B cell (primary cell): ENCODE measurements around the gene NOS1. TPM values are rescaled to one million over a fixed set of nuclear protein-coding genes. Genes with fewer than 3 reads are reported as not detected.

ENCODE experiments used
- ATAC-seq: fragments of 200-7000 bp; cut with Tn5 transposase; one replicate; pipeline ENCODE4 v1.10.0; 2021; ENCODE audit warnings: low read depth, mild to moderate bottlenecking, moderate number of reproducible peaks, moderate library complexity
- CTCF ChIA-PET: fragments of 350-600 bp; sonication (Branson Sonifier 250); formaldehyde crosslinking; loops from one replicate; lab custom pipeline; 2021; ENCODE audit warnings: antibody characterized with exemption, inconsistent platforms; lab: Charles Lee
- POLR2A ChIA-PET: fragments of 350-600 bp; sonication (Branson Sonifier 250); formaldehyde crosslinking; loops from one replicate; lab custom pipeline; 2021; ENCODE audit warnings: antibody characterized with exemption; lab: Charles Lee
- DNase-seq: peaks from one replicate; pipeline ENCODE4 v3.0.0; 2013
- H2AFZ ChIP-seq: 2 replicates; pipeline ENCODE4 v1.6.1; 2012; ENCODE audit warnings: mild to moderate bottlenecking, low read depth, low read length; ENCODE audit not compliant: insufficient read depth, poor library complexity, severe bottlenecking
- H3K27ac ChIP-seq, 2 donors: 1 replicate in 1 of 2; 2 replicates in 1 of 2; pipeline ENCODE4 v1.5.1; 2012 to 2013; ENCODE audit warnings: low read length in 2 of 2, mild to moderate bottlenecking in 2 of 2, moderate library complexity in 1 of 2
- H3K27me3 ChIP-seq, 4 experiments: fragments of 200-600 bp in 1 of 4; sonication (generic) in 1 of 4; replicated peaks in 1 of 4; 1 replicate in 2 of 4; 2 replicates in 2 of 4; pipeline versions ENCODE4 v1.6.1 to v1.7.0; 2013 to 2016; ENCODE audit warnings: low read length in 3 of 4, mild to moderate bottlenecking in 2 of 4, mixed read lengths in 1 of 4, moderate library complexity in 1 of 4; ENCODE audit not compliant: insufficient read depth in 4 of 4, control insufficient read depth in 3 of 4; ENCODE audit errors: control extremely low read depth in 1 of 4
- H3K36me3 ChIP-seq, 2 experiments: replicated peaks in 1 of 2; 1 replicate in 1 of 2; 2 replicates in 1 of 2; pipeline versions ENCODE4 v1.6.1 to v1.7.1; 2013; ENCODE audit warnings: low read length in 1 of 2; ENCODE audit not compliant: insufficient read depth in 2 of 2, control insufficient read depth in 1 of 2; ENCODE audit errors: control extremely low read depth in 1 of 2, extremely low read depth in 1 of 2
- H3K4me1 ChIP-seq, 2 donors: fragments of 200-600 bp in 1 of 2; sonication (generic) in 1 of 2; 1 replicate in 1 of 2; 2 replicates in 1 of 2; pipeline versions ENCODE4 v1.5.1 to v1.6.1; 2013 to 2017; ENCODE audit warnings: low read length in 2 of 2; ENCODE audit not compliant: control insufficient read depth in 2 of 2, insufficient read depth in 2 of 2
- H3K4me2 ChIP-seq: replicated peaks from 2 replicates; pipeline ENCODE3; 2012; ENCODE audit warnings: mild to moderate bottlenecking, low read depth, low read length; ENCODE audit not compliant: poor library complexity, severe bottlenecking
- H3K4me3 ChIP-seq, 5 experiments: fragments of 200-600 bp in 1 of 5; sonication (generic) in 1 of 5; 1 replicate in 3 of 5; 2 replicates in 2 of 5; pipeline versions ENCODE4 v1.5.1 to v1.7.0; 2011 to 2016; ENCODE audit warnings: low read length in 4 of 5, mild to moderate bottlenecking in 4 of 5, low read depth in 2 of 5, control low read depth in 1 of 5, moderate library complexity in 1 of 5; ENCODE audit not compliant: insufficient read depth in 1 of 5; ENCODE audit errors: control extremely low read depth in 1 of 5, extremely low read depth in 1 of 5
- H3K79me2 ChIP-seq: fragments of 200-600 bp; sonication (generic); one replicate; pipeline ENCODE4 v1.6.0; 2016; ENCODE audit warnings: low read length; ENCODE audit not compliant: control insufficient read depth, insufficient read depth
- H3K9ac ChIP-seq: fragments of 200-600 bp; sonication (generic); 2 replicates; pipeline ENCODE4 v1.6.1; 2017; ENCODE audit warnings: mild to moderate bottlenecking, low read length, moderate library complexity
- H3K9me3 ChIP-seq, 3 donors: one replicate each; pipeline versions ENCODE4 v1.6.1 to v1.7.1; 2013; ENCODE audit warnings: low read length in 2 of 3; ENCODE audit not compliant: control insufficient read depth in 2 of 3, insufficient read depth in 1 of 3; ENCODE audit errors: control extremely low read depth in 1 of 3
- H4K20me1 ChIP-seq: 2 replicates; pipeline ENCODE4 v1.6.0; 2012; ENCODE audit warnings: mild to moderate bottlenecking, low read length; ENCODE audit not compliant: insufficient read depth, control insufficient read depth, poor library complexity, severe bottlenecking
- H3K27ac Mint-ChIP-seq: one replicate; pipeline ENCODE4 v1.8.0; 2021; ENCODE audit warnings: mixed read lengths
- H3K27me3 Mint-ChIP-seq: one replicate; pipeline ENCODE4 v1.8.0; 2021; ENCODE audit warnings: mixed read lengths
- H3K4me1 Mint-ChIP-seq: one replicate; pipeline ENCODE4 v1.8.0; 2021; ENCODE audit warnings: mixed read lengths
- H3K4me3 Mint-ChIP-seq: one replicate; pipeline ENCODE4 v1.8.0; 2021; ENCODE audit warnings: mixed read lengths
- H3K9me3 Mint-ChIP-seq: one replicate; pipeline ENCODE4 v1.8.0; 2022; ENCODE audit warnings: mixed read lengths; ENCODE audit not compliant: insufficient read depth
- CTCF ChIP-seq: fragments of 200-600 bp; IDR thresholded peaks from one replicate; pipeline ENCODE4 v1.8.0; 2022; ENCODE audit warnings: antibody characterized with exemption, mild to moderate bottlenecking
- EZH2 ChIP-seq: IDR thresholded peaks from 2 replicates; pipeline ENCODE4 v1.6.1; 2012; ENCODE audit warnings: borderline replicate concordance, low read depth, mild to moderate bottlenecking, moderate library complexity, low read length; ENCODE audit not compliant: insufficient read depth, poor library complexity, severe bottlenecking
- WGBS: methylation state at CpG from one replicate; pipeline ENCODE4 v1.1.5; 2013; ENCODE audit warnings: missing lambda C conversion rate; ENCODE audit not compliant: insufficient coverage; 5-methylcytosine and 5-hydroxymethylcytosine counted together
- intact Hi-C: fragments of 100-400 bp; cut with micrococcal nuclease; formaldehyde crosslinking; loops from one replicate; pipeline ENCODE4 v1.10.0; 2022
- polyA plus RNA-seq: library from polyadenylated mRNA; depleted of rRNA; stranded (reverse); fragments of >200 nt; gene quantifications from 2 replicates; pipeline ENCODE4 v1.2.3, GENCODE V29; 2012
- total RNA-seq, 2 donors: library from RNA; stranded (reverse); fragments of 120-200 nt in 1 of 2; gene quantifications; 1 replicate in 1 of 2; 2 replicates in 1 of 2; pipeline versions ENCODE4 v1.2.3 to v1.2.4, GENCODE V29; 2013 to 2022

The NOS1 gene
- total and polyA plus RNA-seq, 2 donors (not counting 1 experiment from before 2014, with no cell fraction given) = not detected

GRCh38 chr12:117212563-117213190, 148.7 kb downstream of the NOS1 start:
- peaks cover 38% of the 10 kb centered on the region for H3K27me3 Mint-ChIP-seq
- CTCF ChIA-PET = interaction anchor here (0.5 to 2.6 kb wide), 8 partner anchors 8 to 625 kb away, joined by 3 to 7 read pairs (median 6); partner anchors contain the start of gene FBXO21
- no peaks in the 10 kb centered on the region for H3K9me3 ChIP-seq
- H3K79me2 ChIP-seq = no peaks in the 10 kb centered on the region
- H3K27me3 ChIP-seq = peaks cover 0 to 3% (median 0%) of the 10 kb centered on the region in 4 experiments
- H3K9me3 Mint-ChIP-seq = no peaks in the 10 kb centered on the region
- no peak overlapping the region for H2AFZ ChIP-seq
- intact Hi-C loops = loop anchor here (5.0 kb wide), 1 partner anchor 645 kb away; no protein-coding TSS in a partner anchor
- H3K27ac ChIP-seq = no peak overlapping the region
- no peaks in the 10 kb centered on the region for H3K4me1 Mint-ChIP-seq
- no peak overlapping the region for H3K4me2 ChIP-seq
- ATAC-seq = peak; percentile 47
- POLR2A ChIA-PET = no interaction called here
- H3K4me1 ChIP-seq = no peaks in the 10 kb centered on the region
- no peaks in the 10 kb centered on the region for H4K20me1 ChIP-seq
- TF ChIP-seq EZH2 (no peak), CTCF (peak; percentile 88)
- no peak overlapping the region for H3K27ac Mint-ChIP-seq
- peak; percentile 65 for DNase-seq
- WGBS = 22% methylated on average over 2 of the region's 7 CpGs
- no peaks in the 10 kb centered on the region for H3K36me3 ChIP-seq
- no peak overlapping the region for H3K9ac ChIP-seq
- no peak overlapping the region for H3K4me3 Mint-ChIP-seq
- H3K4me3 ChIP-seq = no peak overlapping the region

DNA sequence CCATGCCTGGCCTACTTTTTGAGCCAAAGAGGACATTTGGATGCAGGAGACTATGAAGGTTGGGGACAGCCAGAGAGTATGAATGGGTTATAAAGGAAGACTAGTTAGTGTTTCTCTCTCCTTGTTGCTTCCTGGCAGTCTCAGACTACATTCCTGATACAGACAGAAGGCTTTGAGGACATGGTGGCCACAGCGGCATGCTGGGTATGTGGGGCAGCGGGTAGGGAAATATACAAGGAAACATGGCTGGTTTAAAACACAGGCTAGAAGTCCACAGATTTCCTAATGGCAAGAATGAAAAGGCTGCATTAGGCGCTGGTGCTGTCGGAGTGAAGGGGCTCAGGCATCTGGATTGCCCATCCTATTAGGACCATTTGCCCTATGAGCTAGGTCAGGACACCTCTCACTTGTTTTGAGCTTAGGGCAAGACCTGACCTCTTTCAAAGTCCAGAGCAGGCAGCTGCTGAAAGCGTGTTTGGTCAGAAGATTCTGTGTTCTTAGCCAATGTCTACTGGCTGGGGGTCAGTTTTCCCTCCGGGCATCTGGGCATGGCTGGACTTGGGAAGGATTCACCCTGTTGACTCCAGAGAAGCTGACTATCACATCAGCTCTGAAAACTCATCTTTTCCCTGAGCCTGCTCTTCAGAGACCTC, 151.0 kb downstream of the NOS1 start:
- Histone ChIP-seq H4K20me1 (no peaks in the 10 kb centered on the region), H3K4me2 (no peak overlapping the region), H3K27ac (no peak overlapping the region), H3K9ac (no peak overlapping the region), H3K36me3 (no peaks in the 10 kb centered on the region), H3K4me3 (no peak overlapping the region), H3K27me3 (peaks cover 0 to 6% (median 0%) of the 10 kb centered on the region in 4 experiments), H3K9me3 (no peaks in the 10 kb centered on the region), H3K79me2 (no peaks in the 10 kb centered on the region), H2AFZ (no peak overlapping the region), H3K4me1 (no peaks in the 10 kb centered on the region)
- H3K4me3 Mint-ChIP-seq = no peak overlapping the region
- ATAC-seq = no peak
- peaks cover 35% of the 10 kb centered on the region for H3K27me3 Mint-ChIP-seq
- ChIA-PET POLR2A (no interaction called here), CTCF (interaction anchor here (2.6 kb wide), 1 partner anchor 8 kb away, joined by 7 read pairs; no protein-coding TSS in a partner anchor)
- WGBS = 94% methylated on average over 3 of the region's 6 CpGs
- no peak overlapping the region for H3K27ac Mint-ChIP-seq
- no peaks in the 10 kb centered on the region for H3K4me1 Mint-ChIP-seq
- TF ChIP-seq CTCF = no peak
- TF ChIP-seq EZH2 = no peak
- no peaks in the 10 kb centered on the region for H3K9me3 Mint-ChIP-seq
- intact Hi-C loops = loop anchor here (5.0 kb wide), 1 partner anchor 647 kb away; no protein-coding TSS in a partner anchor
- no peak for DNase-seq
